Duodenal mucosa (tissue), 2 donors: ENCODE data around the gene SPATA31C2.
"Not testable (repeated sequence)": the region's sequence is repeated elsewhere in the genome, so short reads cannot be mapped to it uniquely, and the experiment has no call there.

Source experiments
- H3K27ac ChIP-seq: one replicate; pipeline ENCODE4 v1.7.0; 2013; ENCODE audit warnings: low read depth, low read length
- H3K27me3 ChIP-seq, 2 donors: one replicate each; pipeline ENCODE4 v1.7.0; 2013; ENCODE audit warnings: low read length in 2 of 2, control low read depth in 1 of 2; ENCODE audit not compliant: insufficient read depth in 2 of 2, control insufficient read depth in 1 of 2
- H3K36me3 ChIP-seq, 2 donors: one replicate each; pipeline ENCODE4 v1.7.0; 2013; ENCODE audit warnings: low read length in 2 of 2, control low read depth in 1 of 2; ENCODE audit not compliant: insufficient read depth in 2 of 2, control insufficient read depth in 1 of 2
- H3K4me1 ChIP-seq, 2 donors: one replicate each; pipeline ENCODE4 v1.7.0; 2013; ENCODE audit warnings: low read length in 2 of 2, control low read depth in 1 of 2; ENCODE audit not compliant: insufficient read depth in 2 of 2, control insufficient read depth in 1 of 2
- H3K4me3 ChIP-seq, 2 donors: one replicate each; pipeline ENCODE4 v1.7.0; 2013; ENCODE audit warnings: low read length in 2 of 2, low read depth in 1 of 2
- H3K9ac ChIP-seq, 2 donors: one replicate each; pipeline ENCODE4 v1.7.0; 2013; ENCODE audit warnings: low read length in 2 of 2, low read depth in 1 of 2
- H3K9me3 ChIP-seq, 2 donors: one replicate each; pipeline ENCODE4 v1.7.0; 2013; ENCODE audit warnings: low read length in 2 of 2, control low read depth in 1 of 2; ENCODE audit not compliant: control insufficient read depth in 1 of 2

The SPATA31C2 gene

GRCh38 chr9:88174324-88174723, 36.0 kb upstream of the SPATA31C2 start:
- no peaks in the 10 kb centered on the region for H3K27me3 ChIP-seq
- no peak overlapping the region for H3K4me3 ChIP-seq
- H3K9me3 ChIP-seq: no peaks in the 10 kb centered on the region
- no peak overlapping the region for H3K27ac ChIP-seq
- H3K36me3 ChIP-seq: no peaks in the 10 kb centered on the region
- H3K9ac ChIP-seq: no peak overlapping the region
- peaks cover 0 to 6% of the 10 kb centered on the region in 2 donors for H3K4me1 ChIP-seq

- Histone ChIP-seq H3K9ac (no peak overlapping the region), H3K4me1 (no peaks in the 10 kb centered on the region), H3K27me3 (no peaks in the 10 kb centered on the region), H3K9me3 (no peaks in the 10 kb centered on the region), H3K4me3 (no peak overlapping the region), H3K27ac (no peak overlapping the region), H3K36me3 (no peaks in the 10 kb centered on the region)
These were observed 35.2 kb upstream of the SPATA31C2 start for GRCh38 chr9:88173378-88173999.

GRCh38 chr9:88169700-88170099, 31.4 kb upstream of the SPATA31C2 start:
- Histone ChIP-seq H3K9me3 (no peaks in the 10 kb centered on the region), H3K4me1 (no peaks in the 10 kb centered on the region), H3K9ac (no peak overlapping the region), H3K36me3 (no peaks in the 10 kb centered on the region), H3K4me3 (no peak overlapping the region), H3K27me3 (no peaks in the 10 kb centered on the region), H3K27ac (no peak overlapping the region)

GRCh38 chr9:88168564-88168963, 30.3 kb upstream of the SPATA31C2 start:
- Histone ChIP-seq H3K9ac (no peak overlapping the region), H3K4me3 (no peak overlapping the region), H3K4me1 (no peaks in the 10 kb centered on the region), H3K36me3 (no peaks in the 10 kb centered on the region), H3K27me3 (no peaks in the 10 kb centered on the region), H3K27ac (no peak overlapping the region), H3K9me3 (no peaks in the 10 kb centered on the region)

- no peak overlapping the region for H3K4me3 ChIP-seq
- H3K9me3 ChIP-seq: no peaks in the 10 kb centered on the region
- no peaks in the 10 kb centered on the region for H3K36me3 ChIP-seq
- H3K27ac ChIP-seq: no peak overlapping the region
- no peaks in the 10 kb centered on the region for H3K4me1 ChIP-seq
- H3K9ac ChIP-seq: no peak overlapping the region
- H3K27me3 ChIP-seq: no peaks in the 10 kb centered on the region
These were observed 28.4 kb upstream of the SPATA31C2 start for GRCh38 chr9:88166660-88167059.

- Histone ChIP-seq H3K4me3 (no peak overlapping the region), H3K27me3 (no peaks in the 10 kb centered on the region), H3K9me3 (no peaks in the 10 kb centered on the region), H3K4me1 (no peaks in the 10 kb centered on the region), H3K36me3 (no peaks in the 10 kb centered on the region), H3K27ac (no peak overlapping the region), H3K9ac (no peak overlapping the region)
These were observed 26.6 kb upstream of the SPATA31C2 start for GRCh38 chr9:88164850-88165249.

GRCh38 chr9:88161144-88161543, 22.9 kb upstream of the SPATA31C2 start:
- Histone ChIP-seq H3K4me3 (no peak overlapping the region), H3K9me3 (no peaks in the 10 kb centered on the region), H3K36me3 (no peaks in the 10 kb centered on the region), H3K27ac (no peak overlapping the region), H3K4me1 (no peaks in the 10 kb centered on the region), H3K9ac (no peak overlapping the region), H3K27me3 (no peaks in the 10 kb centered on the region)

- Histone ChIP-seq H3K4me3 (no peak overlapping the region), H3K27me3 (no peaks in the 10 kb centered on the region), H3K27ac (no peak overlapping the region), H3K36me3 (no peaks in the 10 kb centered on the region), H3K4me1 (no peaks in the 10 kb centered on the region), H3K9ac (no peak overlapping the region), H3K9me3 (no peaks in the 10 kb centered on the region)
These were observed 5.8 kb upstream of the SPATA31C2 start for GRCh38 chr9:88143957-88144625.

- Histone ChIP-seq H3K27me3 (no peaks in the 10 kb centered on the region), H3K36me3 (no peaks in the 10 kb centered on the region), H3K4me3 (no peak overlapping the region), H3K4me1 (no peaks in the 10 kb centered on the region), H3K9me3 (no peaks in the 10 kb centered on the region), H3K27ac (no peak overlapping the region), H3K9ac (no peak overlapping the region)
These were observed 4.9 kb upstream of the SPATA31C2 start for GRCh38 chr9:88143179-88143578.

- H3K9ac ChIP-seq, H3K27me3 ChIP-seq, H3K27ac ChIP-seq, H3K4me1 ChIP-seq, H3K4me3 ChIP-seq, H3K9me3 ChIP-seq, H3K36me3 ChIP-seq: not testable (repeated sequence)
These were observed 4.7 kb downstream of the SPATA31C2 start for GRCh38 chr9:88133552-88133951.
